Loucy (cell line): ENCODE data around the gene BCAT1.
"Not testable (repeated sequence)": the region's sequence is repeated elsewhere in the genome, so short reads cannot be mapped to it uniquely, and the experiment has no call there.

ENCODE experiments used
- H2AFZ ChIP-seq: fragments of 200-600 bp; sonication (generic); 2 replicates; pipeline ENCODE4 v1.6.0; 2016; ENCODE audit warnings: antibody characterized with exemption, mild to moderate bottlenecking, low read length, moderate library complexity
- H3F3A ChIP-seq: fragments of 200-600 bp; 2 replicates; pipeline ENCODE4 v1.6.0; 2016; ENCODE audit warnings: antibody characterized with exemption, low read depth, mild to moderate bottlenecking
- H3K27me3 ChIP-seq: fragments of 200-600 bp; sonication (generic); 2 replicates; pipeline ENCODE4 v1.6.1; 2014; ENCODE audit warnings: low read length, mild to moderate bottlenecking; ENCODE audit not compliant: insufficient read depth, poor library complexity, severe bottlenecking
- H3K36me3 ChIP-seq: fragments of 200-600 bp; sonication (generic); 2 replicates; pipeline ENCODE4 v1.6.1; 2016; ENCODE audit warnings: low read length; ENCODE audit not compliant: insufficient read depth
- H3K4me1 ChIP-seq: fragments of 200-600 bp; sonication (generic); 2 replicates; pipeline ENCODE4 v1.5.1; 2014; ENCODE audit warnings: low read length, mild to moderate bottlenecking; ENCODE audit not compliant: insufficient read depth, poor library complexity, severe bottlenecking
- H3K4me2 ChIP-seq: fragments of 200-600 bp; sonication (generic); 2 replicates; pipeline ENCODE4 v1.6.0; 2014; ENCODE audit warnings: antibody characterized with exemption, low read length, low read depth, mild to moderate bottlenecking; ENCODE audit not compliant: poor library complexity, severe bottlenecking
- H3K4me3 ChIP-seq: fragments of 200-600 bp; sonication (generic); 2 replicates; pipeline ENCODE4 v1.5.1; 2014; ENCODE audit warnings: low read length, mild to moderate bottlenecking, mixed read lengths; ENCODE audit not compliant: poor library complexity, severe bottlenecking
- H3K79me2 ChIP-seq: fragments of 200-600 bp; sonication (generic); 2 replicates; pipeline ENCODE4 v1.6.1; 2014; ENCODE audit warnings: low read length; ENCODE audit not compliant: insufficient read depth
- H3K9ac ChIP-seq: fragments of 200-600 bp; sonication (generic); 2 replicates; pipeline ENCODE4 v1.6.0; 2014; ENCODE audit warnings: mild to moderate bottlenecking, low read depth, low read length, moderate library complexity; ENCODE audit not compliant: poor library complexity, severe bottlenecking
- H3K9me2 ChIP-seq: fragments of 200-600 bp; sonication (generic); replicated peaks from 2 replicates; pipeline ENCODE4 v1.6.1; 2016; ENCODE audit warnings: low read depth, low read length, mixed read lengths
- H3K9me3 ChIP-seq: fragments of 200-600 bp; sonication (generic); 2 replicates; pipeline ENCODE4 v1.6.1; 2014; ENCODE audit warnings: mild to moderate bottlenecking, antibody characterized with exemption, low read length, low read depth; ENCODE audit not compliant: insufficient read depth
- H4K20me1 ChIP-seq: fragments of 200-600 bp; sonication (generic); 2 replicates; pipeline ENCODE4 v1.6.0; 2014; ENCODE audit warnings: antibody characterized with exemption, low read length, mild to moderate bottlenecking; ENCODE audit not compliant: insufficient read depth, poor library complexity, severe bottlenecking
- CTCF ChIP-seq: fragments of 200-600 bp; sonication (generic); conservative IDR thresholded peaks from 2 replicates; pipeline ENCODE4 v1.5.1; 2014; ENCODE audit warnings: mild to moderate bottlenecking, antibody characterized with exemption, low read length
- EZH2phosphoT487 ChIP-seq: fragments of 200-600 bp; IDR thresholded peaks from 2 replicates; pipeline ENCODE4 v1.6.1; 2018; ENCODE audit warnings: antibody characterized with exemption, mild to moderate bottlenecking, moderate library complexity, borderline replicate concordance

BCAT1 gene

GRCh38 chr12:24929953-24930352, 18.9 kb downstream of the BCAT1 start:
- no peak overlapping the region for H3K4me2 ChIP-seq
- H3K36me3 ChIP-seq = 0 out of 2 replicates have a peak, but pooled peaks cover 2% of the 10 kb centered on the region
- no peak overlapping the region for H3K4me3 ChIP-seq
- no peaks in the 10 kb centered on the region for H3K9me3 ChIP-seq
- H3F3A ChIP-seq = no peaks in the 10 kb centered on the region
- H3K79me2 ChIP-seq = peaks cover 81% of the 10 kb centered on the region
- H3K27me3 ChIP-seq = no peaks in the 10 kb centered on the region
- TF ChIP-seq CTCF = no peak
- no peak for TF ChIP-seq EZH2phosphoT487
- H4K20me1 ChIP-seq = peaks cover 21% of the 10 kb centered on the region
- H3K4me1 ChIP-seq = peaks cover 27% of the 10 kb centered on the region
- H3K9me2 ChIP-seq = no peaks in the 10 kb centered on the region
- no peak overlapping the region for H3K9ac ChIP-seq
- no peak overlapping the region for H2AFZ ChIP-seq

GRCh38 chr12:24928533-24929306, 20.2 kb downstream of the BCAT1 start:
- not testable (repeated sequence) for H3K4me2 ChIP-seq, H3K9ac ChIP-seq, H2AFZ ChIP-seq, H3K9me3 ChIP-seq, H3K9me2 ChIP-seq, H3K4me3 ChIP-seq, H3F3A ChIP-seq, H3K27me3 ChIP-seq, H3K36me3 ChIP-seq
- Histone ChIP-seq H4K20me1 (peaks cover 22% of the 10 kb centered on the region), H3K79me2 (peaks cover 81% of the 10 kb centered on the region), H3K4me1 (peaks cover 23% of the 10 kb centered on the region)

GRCh38 chr12:24928131-24928530, 20.8 kb downstream of the BCAT1 start:
- Histone ChIP-seq H2AFZ (no peak overlapping the region), H3F3A (no peaks in the 10 kb centered on the region), H3K4me1 (peaks cover 18% of the 10 kb centered on the region), H3K36me3 (0 out of 2 replicates have a peak, but pooled peaks cover 5% of the 10 kb centered on the region), H3K9me3 (no peaks in the 10 kb centered on the region), H3K27me3 (no peaks in the 10 kb centered on the region), H4K20me1 (peaks cover 26% of the 10 kb centered on the region), H3K79me2 (peaks cover 81% of the 10 kb centered on the region), H3K4me3 (no peak overlapping the region), H3K9ac (no peak overlapping the region), H3K9me2 (no peaks in the 10 kb centered on the region), H3K4me2 (no peak overlapping the region)
- TF ChIP-seq CTCF (no peak), EZH2phosphoT487 (no peak)

- H3K27me3 ChIP-seq, H3K36me3 ChIP-seq: not testable (repeated sequence)
- H3K4me1 ChIP-seq = peaks cover 19% of the 10 kb centered on the region
Observed at GRCh38 chr12:24926080-24926479, 22.8 kb downstream of the BCAT1 start.

More at GRCh38 chr12:24926080-24926479, 22.8 kb downstream of the BCAT1 start:
- H4K20me1 ChIP-seq = peaks cover 30% of the 10 kb centered on the region
- not testable (repeated sequence) for H3K9ac ChIP-seq, H2AFZ ChIP-seq, H3K4me3 ChIP-seq, H3F3A ChIP-seq, H3K9me2 ChIP-seq, H3K4me2 ChIP-seq, H3K9me3 ChIP-seq
- peaks cover 84% of the 10 kb centered on the region for H3K79me2 ChIP-seq
